ENCODE measurements around the gene PACSIN2.
"Not testable (repeated sequence)": the region's sequence is repeated elsewhere in the genome, so short reads cannot be mapped to it uniquely, and the experiment has no call there.

The PACSIN2 gene, protein sequence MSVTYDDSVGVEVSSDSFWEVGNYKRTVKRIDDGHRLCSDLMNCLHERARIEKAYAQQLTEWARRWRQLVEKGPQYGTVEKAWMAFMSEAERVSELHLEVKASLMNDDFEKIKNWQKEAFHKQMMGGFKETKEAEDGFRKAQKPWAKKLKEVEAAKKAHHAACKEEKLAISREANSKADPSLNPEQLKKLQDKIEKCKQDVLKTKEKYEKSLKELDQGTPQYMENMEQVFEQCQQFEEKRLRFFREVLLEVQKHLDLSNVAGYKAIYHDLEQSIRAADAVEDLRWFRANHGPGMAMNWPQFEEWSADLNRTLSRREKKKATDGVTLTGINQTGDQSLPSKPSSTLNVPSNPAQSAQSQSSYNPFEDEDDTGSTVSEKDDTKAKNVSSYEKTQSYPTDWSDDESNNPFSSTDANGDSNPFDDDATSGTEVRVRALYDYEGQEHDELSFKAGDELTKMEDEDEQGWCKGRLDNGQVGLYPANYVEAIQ

DNA sequence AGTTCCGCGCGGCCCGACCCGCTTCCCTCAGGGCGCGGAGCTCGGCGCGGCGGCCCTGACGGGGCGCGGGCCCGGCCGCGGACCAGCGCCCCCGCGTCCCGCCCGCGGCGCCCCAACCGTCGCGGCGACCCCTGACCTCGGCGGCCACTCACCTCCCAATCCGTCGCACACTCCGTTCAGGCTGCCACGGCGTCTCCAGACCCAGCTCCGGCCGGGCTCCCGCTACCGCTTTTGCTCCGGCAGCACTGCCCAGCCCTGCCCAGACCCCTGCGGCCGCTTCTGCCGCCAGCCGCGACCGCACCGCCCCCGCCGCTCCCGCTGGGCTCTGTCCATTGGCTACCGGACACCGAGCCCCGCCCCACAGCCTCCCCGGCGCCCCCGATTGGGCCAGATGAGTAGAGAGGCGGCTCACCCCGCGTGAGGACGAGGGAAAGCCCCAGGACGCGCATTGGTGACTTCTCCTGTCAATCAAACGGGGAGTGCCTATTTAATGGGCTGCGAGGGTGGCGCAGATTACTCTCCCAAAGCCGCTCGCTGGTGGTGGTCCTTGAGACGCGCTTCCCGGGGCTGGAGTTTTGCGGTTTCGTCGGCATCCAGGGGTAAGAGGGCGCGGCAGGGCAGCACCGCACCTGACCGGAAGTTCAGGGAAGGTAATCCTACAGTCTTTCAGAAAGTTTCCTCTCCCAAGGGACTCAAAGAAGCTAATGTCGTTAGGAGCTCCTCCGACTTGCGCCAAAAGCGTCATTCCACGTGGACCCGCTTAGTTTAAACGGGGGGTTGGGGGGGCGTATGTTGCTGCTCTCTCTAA, at the start of gene PACSIN2:
Gene PACSIN2, minus strand, starts transcription at position 281 of the 808 bp plus-strand sequence. CDS start 103,069 bp downstream, outside the sequence.
- peak; percentile 99 for DNase-seq (ENCODE audit: low spot score)

DNA sequence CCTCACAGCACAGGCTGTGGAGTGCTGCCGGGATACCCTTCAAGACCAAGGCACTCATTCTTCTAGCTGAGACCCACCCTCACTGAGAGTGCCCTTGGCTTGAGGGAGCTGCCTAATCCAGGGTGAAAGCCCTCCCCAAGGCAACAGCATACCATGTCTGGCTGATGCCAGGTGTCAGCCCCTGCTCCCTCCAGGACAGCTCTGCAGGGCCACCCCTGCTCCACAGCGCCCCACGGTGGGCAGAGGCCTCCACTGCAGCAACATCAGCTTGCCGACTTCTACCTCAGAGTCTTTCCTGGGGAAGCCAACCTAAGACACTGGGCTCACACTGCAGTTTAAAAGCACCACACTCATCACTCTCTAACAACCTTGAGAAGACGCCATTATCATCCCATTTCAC, 45.2 kb upstream of the PACSIN2 start:
- peak; percentile 16 for DNase-seq (ENCODE audit: low spot score)

DNA sequence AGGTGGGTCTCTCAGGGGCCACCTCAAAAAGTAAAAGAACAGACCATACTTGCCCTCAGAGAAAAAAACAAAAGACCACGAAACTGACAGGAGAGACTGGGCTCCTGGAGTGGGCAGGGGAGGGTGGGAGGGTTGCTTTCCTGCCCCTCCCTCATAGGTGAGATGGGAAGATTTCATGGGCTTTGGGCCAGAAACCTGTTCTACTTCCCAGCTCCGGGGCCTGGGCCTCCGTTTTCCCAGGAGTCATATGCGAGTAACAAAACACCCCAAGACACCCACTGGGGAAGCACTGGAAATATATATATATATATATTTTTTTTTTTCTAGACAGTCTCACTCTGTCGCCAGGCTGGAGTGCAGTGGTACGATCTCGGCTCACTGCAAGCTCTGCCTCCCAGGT, 42.7 kb upstream of the PACSIN2 start:
- no peak for DNase-seq (ENCODE audit: low spot score)

DNA sequence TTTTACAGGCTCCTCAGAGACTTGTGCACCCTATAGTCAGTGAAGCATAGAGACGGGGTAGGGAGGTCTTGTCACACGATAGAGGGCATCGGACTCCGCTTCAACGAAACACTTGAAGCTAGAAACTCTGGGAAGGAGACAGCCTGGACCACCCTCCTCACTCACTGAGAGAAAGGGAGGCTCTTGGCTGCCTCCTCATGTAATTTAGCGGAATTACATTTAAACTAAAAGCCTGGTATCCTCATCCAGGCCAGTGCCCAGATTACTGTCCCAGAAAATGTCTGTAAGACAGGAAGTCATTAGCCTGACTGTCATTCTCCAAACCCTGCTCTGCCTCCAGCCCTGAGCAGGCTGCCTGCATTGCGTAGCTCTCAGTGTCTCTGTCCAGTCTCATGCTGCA, 38.2 kb upstream of the PACSIN2 start:
- DNase-seq (ENCODE audit: low spot score), result no peak

DNA sequence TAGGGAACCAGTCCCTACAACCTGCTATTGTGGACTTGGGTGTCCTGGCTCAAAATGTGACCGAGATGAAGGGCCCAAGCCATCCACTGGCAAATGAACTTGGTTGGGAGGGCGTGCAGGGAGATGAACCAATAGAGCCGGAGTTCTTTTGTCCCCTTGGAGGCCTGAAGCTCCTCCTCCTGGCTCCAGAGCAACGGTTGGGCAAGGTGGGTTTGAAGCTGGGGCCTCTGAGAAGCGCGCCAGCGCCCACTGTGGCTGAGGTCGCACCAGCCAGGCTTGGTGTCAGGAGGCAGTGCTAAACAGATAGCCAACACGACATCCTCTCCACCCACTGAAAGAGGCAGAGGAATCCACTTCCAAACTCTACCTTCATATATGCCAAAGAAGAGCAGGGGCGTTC, 36.0 kb upstream of the PACSIN2 start:
- DNase-seq (ENCODE audit: low spot score), result no peak

DNA sequence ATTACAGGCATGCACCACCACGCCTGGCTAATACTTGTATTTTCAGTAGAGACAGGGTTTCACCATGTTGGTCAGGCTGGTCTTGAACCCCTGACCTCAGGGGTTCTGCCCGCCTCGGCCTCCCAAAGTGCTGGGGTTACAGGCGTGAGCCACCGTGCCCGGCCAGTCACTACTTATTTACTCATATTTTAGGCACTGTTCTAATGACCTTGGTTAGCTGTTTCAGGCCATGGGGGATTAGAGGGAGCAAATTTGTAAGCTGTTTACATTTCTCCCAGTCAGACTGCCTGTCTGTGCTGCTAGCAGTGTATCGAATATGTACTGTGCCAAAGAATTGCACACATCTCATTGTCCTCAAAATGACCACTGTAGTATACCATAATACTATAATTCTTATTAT, 32.7 kb upstream of the PACSIN2 start:
- no peak for DNase-seq (ENCODE audit: low spot score)

DNA sequence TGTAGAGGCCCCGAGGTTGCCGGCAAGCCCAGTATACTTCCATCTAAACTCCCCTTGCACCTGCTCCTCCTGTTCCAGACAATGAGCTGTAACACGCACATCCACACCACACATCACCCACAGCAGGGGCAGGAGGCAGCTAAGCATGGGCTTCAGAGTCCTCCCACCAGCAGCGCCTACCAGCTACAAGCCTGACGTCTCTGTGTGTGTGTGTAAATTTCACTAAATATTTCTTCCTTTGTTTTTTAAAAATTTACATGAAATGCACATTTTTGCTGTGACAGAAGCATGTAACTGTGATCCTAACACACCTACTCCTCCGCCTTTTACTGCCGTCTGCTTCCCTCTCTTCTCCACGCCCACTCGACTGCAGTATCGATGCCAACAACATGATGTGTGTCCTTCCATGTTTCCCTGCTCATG, 29.4 kb upstream of the PACSIN2 start:
- DNase-seq (ENCODE audit: low spot score), result no peak

DNA sequence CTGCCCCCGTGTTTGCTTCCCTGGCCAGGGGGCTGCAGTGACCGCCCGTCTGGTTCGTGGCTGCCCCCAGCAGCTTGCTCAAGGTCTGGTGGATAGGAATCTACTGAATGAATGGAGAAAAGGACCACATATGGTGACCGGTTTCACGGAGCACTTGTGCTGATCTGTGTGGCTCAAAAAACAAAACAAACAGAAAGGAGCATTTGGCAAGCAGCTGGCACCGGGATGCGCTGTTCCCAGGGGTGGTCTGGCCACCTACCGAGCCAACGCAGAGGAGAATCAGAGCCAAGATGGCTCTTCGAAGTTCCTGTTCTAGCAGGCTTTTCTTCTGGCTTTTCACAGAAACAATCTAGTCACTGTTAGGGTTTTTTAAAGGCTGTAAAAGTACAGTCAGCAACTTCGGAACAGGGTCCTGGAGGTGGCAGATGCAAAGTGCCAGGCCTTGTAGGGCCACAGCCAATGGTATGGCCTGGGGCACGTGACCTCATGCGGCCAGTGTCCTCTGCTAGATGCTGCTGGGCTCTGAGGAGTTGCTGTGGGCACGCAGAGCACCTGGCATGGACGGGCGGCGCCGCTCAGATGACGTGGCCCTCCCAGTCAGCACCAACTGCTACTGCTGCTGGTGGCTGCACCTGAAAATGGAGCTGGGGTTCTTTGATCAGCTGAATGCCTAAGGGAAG, 27.3 kb upstream of the PACSIN2 start:
- peak; percentile 83 for DNase-seq (ENCODE audit: low spot score)

DNA sequence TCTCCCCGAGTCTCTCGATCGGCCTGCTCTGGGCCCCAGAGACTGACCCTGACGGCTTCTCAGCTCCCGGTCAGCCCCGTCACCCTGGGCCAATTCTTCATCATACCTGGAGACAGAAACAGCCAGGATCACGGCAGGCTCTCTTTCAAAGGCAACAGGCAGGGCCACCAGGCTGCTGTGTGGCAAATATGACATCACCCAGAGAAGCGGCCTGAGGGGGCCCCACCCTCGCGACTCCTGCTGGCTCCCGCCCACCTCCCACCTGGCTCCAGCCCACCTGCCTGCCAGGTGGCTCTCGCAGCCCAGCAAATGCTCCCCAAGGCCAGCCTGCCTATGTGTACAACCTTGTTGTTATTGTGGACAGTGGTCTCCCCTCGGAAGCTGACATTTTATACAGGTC, 24.9 kb upstream of the PACSIN2 start:
- DNase-seq (ENCODE audit: low spot score), result no peak

DNA sequence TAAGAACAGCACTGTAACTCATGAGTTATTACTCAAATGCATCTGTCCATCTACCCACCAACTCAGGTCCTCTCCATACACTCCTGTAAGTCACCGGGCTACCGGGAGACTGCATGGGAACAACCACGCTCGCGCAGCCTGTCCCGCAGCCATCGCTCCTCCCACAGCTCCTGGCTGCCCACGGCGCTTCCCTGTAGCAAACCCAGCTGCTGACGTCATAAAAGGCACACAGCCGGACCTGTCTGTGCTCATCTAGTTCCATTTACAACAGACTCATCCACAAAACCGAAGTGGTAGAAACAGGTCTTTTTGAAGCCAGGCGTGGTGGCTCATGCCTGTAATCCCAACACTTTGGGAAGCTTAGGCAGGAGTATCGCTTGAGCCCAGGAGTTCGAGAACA, 23.4 kb upstream of the PACSIN2 start:
- no peak for DNase-seq (ENCODE audit: low spot score)

DNA sequence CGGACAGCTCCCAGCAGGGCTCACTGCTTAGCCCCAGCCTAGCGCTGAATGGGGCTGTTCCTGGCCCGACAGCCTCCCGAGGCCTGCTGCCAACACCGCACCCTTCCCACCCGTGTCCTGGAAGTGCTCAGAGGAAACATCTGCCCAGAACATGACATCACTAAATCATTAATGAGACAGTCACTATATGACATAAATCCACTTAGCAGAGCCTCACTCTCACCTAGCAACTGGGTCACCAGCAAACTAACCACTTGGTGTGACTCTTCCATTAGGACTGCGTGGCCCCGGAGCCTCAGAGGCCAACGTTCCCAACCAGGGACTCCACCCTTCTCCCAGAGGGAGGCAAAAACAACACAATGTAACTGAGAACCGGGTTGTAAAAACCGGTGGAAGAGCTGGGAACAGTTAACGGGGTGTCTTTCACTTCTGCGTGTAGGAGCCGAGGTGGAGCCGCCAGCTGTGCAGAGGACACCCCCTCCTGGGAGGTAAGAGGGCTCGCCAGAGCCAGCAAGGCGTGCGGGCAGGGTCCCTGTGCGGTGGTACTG, 21.4 kb upstream of the PACSIN2 start:
- DNase-seq (ENCODE audit: low spot score), result no peak

DNA sequence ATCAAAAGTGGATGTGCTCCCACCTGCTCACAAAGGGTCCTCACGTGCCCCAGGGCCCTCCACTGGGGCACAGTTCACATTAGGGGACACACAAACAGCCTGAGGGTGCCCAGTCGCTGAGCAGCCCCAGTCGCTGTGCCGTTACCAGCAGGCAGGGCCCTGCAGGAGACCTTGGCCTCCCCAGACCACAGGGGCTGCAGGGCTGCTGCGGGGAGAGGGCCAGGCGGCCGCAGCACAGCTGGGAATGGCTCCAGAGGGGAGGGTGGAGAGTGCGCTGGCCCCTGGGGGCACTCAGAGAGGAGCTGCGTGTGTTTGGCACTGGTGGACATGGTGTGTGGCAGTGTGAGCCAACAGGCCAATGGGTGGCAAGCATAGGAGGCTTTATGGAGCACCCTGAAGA, 20.3 kb upstream of the PACSIN2 start:
- DNase-seq (ENCODE audit: low spot score), result no peak

DNA sequence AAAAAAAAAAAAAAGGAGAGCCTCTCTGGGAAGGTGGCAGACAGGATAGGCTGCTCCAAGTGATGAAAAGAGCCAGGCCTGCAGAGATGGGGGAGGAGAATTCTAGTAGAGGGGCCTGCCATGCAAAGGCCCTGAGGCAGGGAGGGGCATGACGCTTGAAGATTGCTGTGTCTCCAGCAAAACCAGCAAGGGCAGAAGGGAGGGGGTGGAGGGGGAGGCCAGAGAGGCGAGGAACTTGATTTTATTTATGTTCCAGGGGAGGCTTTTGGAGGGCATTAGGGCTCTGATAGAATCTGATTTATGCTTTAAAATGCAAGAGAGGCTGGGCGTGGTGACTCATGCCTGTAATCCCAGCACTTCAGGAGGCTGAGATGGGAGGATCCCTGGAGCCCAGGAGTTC, 16.7 kb upstream of the PACSIN2 start:
- no peak for DNase-seq (ENCODE audit: low spot score)

DNA sequence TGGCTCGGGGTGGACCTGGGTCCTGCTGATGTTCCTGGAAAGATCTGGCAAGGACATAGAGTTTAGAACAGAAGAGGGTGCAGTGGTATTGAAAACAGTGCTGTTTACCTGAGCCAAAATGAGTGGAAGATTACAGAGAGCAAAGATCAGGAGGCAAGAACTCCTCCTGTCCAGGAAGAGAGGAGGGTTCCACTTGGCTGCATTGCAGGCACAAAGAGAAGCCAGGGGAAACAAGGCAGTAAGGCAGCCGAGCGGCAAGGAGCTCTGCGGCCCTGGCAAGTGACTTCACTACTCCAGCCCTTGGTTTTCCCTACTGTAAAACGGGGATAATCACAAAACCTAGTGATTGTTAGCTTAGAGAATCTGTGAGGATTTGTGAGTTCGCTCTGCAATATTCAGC, 3.7 kb upstream of the PACSIN2 start:
- DNase-seq (ENCODE audit: low spot score), result peak; percentile 42

DNA sequence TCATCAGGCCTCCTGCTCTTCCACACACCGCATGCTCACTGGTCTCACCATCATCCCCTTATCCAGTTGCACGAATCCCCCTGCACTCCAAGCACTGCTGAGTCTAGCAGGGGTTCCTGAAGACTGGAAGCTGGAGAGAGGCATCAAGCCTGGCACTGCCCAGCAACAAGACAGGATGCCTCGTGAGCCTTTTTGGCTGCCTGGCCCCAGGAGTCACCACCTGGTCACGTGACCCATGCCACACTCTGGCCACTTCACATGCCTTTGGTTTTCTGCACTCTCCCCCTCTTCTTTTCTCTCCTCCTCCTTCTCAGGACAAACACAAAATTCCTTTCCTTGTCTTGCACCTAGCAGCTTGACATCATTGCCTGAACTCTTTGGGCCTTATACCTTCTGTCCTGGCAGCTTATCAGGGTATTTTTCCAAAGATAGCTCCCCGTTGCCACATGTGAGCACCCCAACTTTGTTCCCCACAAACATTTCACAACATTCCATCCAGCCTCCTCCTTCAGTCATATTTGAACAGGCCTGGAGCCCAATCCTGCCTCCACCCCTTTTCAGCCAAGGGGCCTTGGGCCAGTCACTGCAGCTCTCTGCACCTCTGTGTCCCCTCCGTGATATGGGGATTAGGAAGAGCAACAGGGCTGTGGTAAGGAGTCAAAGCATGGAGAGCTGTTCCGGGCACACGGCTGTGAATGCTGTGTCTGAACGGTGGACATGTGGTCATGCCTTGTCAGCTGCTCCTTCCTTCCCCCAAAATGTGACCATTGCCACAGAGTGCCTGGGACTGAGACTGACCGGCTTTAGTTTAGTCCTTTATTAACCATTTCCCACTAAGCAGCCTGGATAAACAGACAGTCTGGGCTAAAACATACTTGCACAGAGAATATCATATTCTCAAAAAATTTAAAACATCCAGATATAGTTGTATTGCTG, 2.8 kb upstream of the PACSIN2 start:
- DNase-seq (ENCODE audit: low spot score), result no peak

DNA sequence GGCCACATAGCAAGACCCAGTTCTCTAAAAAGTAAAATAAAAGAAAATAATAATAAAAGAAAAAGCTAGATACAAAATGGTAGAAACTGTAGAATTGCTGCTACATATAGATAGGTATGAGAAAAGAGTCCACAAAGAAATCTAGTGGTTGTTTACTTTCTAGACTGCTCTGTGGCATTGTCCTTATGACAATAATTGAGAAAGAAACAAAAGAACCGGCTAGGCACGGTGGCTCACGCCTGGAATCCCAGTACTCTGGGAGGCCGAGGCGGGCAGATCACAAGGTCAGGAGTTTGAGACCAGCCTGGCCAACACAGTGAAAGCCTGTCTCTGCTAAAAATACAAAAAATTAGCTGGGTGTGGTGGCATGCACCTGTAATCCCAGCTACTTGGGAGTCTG, 1.2 kb upstream of the PACSIN2 start:
- DNase-seq (ENCODE audit: low spot score), result not testable (repeated sequence)

DNA sequence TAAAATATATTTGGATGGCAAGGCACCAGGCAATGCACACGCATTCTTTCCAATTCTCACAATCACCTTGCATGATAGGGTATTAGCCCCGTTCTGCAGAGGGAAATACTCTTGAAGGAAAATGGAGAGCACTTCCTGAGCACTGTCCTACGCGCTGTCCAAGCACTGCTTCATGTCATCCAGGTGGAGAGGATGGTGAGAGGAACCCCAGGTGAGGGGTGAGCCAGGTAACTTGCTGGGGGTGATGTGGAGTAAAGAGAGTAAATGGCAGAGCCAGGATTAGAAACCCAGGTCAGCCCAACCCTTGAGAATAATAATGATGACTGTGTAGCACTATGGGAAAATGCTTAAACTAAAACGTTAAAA, 711 bp upstream of the PACSIN2 start:
- no peak for DNase-seq (ENCODE audit: low spot score)

DNA sequence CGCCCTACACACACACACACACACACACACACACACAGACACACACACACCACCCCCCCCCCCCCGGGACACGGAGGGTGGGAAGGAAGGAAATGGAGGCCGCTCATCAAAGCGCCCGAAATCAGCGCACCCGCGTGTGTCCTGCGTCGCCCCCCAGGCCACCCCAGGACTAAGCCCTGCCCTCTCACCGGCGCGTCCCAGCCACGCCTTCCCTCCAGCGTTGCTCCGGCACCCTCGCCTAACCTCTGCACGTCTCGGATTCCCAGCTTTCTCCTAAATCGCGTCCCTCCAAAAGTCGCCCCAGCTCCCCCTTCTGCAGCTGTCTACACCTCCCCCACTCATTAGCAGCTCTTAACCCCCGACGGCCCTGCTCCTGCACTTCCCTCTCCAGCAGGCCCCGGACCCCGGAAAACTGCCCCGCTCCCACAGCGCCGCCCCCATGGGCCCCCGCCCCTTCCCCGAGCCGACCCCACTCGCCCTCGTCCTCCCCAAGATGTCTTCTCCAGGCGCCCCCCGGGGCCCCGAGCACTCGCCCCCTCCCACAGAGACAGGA, 557 bp downstream of the PACSIN2 start:
- peak; percentile 30 for DNase-seq (ENCODE audit: low spot score)

DNA sequence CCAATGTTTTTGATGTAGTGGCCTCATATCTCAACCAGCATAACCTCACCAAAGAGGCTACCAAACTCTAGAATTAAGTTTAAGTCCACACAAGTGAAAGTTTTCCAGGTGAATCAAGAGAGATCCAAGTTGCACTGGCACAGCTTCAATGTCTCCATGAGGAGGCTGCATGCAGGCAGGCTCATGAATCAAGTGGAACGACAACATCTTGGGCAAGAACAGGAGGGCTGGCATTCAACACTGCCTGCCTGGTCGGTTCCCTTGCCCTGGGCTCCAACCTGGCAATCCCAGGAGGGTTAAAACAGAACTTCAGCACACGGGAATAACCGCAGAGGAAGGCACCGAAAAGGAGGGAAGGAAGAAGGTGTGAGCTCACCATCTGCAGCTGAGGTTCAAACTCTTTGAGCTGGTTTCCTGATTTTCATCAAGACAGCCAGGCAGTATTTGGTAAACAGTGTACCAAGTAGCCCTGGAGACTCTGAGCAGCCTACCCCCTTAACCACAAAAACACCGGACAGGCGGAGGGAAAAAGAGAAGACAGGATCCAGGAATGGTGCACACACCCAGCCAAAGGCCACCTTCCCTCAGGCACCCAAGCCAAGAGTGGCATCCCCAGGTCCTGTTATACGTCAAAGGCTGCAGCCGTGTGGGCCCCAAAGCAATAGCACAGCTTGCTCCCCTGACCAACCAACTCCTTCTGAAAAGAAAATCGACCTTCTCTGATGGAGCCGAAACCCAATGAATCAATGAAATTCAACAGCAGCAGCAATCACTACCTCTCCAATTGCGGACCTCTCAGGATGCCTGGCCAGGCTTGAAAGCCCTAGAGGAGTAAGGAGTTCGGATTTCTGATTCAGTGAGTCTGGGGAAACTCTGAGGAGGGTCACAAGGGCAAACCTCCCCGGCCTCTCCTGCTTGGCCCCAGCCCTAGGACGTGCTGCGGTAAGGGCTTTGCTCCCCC, 1.3 kb downstream of the PACSIN2 start:
- DNase-seq (ENCODE audit: low spot score), result peak; percentile 42

DNA sequence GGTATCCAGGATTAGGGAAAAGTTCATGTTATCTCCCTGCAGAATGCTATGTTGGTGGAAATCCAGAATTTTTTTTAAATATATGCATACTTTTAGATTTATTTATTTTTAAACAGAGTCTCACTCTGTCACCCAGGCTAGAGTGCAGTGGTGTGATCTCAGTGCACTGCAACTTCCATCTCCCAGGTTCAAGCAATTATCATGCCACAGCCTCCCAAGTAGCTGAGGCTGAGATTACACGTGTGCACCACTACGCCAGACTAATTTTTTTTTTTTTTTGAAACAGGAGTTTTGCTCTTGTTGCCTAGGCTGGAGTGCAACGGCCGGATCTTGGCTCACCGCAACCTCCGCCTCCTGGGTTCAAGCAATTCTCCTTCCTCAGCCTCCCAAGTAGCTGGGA, 2.6 kb downstream of the PACSIN2 start:
- DNase-seq (ENCODE audit: low spot score), result no peak
